Stimulated activated CD8-positive, alpha-beta memory T cell treated with anti-CD3 and anti-CD28 coated beads, Interleukin-7, amount 100 ng/mL, for 4 hours (primary cell): ENCODE data around the gene SANBR.
"Not testable (repeated sequence)": the region's sequence is repeated elsewhere in the genome, so short reads cannot be mapped to it uniquely, and the experiment has no call there.

Experiments
- DNase-seq, 2 donors: peaks; one replicate each; pipeline ENCODE4 v3.0.0-alpha.2; 2020; ENCODE audit warnings: low read depth in 2 of 2

Gene SANBR

GRCh38 chr2:61065714-61066709, at the start of gene SANBR:
TSS of gene SANBR (plus strand) at chr2:61065871. CDS start at chr2:61070351, 4,480 bp downstream.
- peak; percentile 59 to 83 for DNase-seq

- DNase-seq = no peak
Observed at GRCh38 chr2:61015976-61016375, 49.7 kb upstream of the SANBR start.

- no peak for DNase-seq
Observed at GRCh38 chr2:61016392-61017002, 49.2 kb upstream of the SANBR start.

- DNase-seq = peak; percentile 51 to 54
Observed at GRCh38 chr2:61017003-61017555, 48.6 kb upstream of the SANBR start.

GRCh38 chr2:61017556-61018317, 47.9 kb upstream of the SANBR start, which contains the start of the genes PEX13 and PUS10:
TSS of gene PEX13 (plus strand) at chr2:61017720. CDS start at chr2:61017760, 40 bp downstream.
TSS of gene PUS10 (minus strand) at chr2:61018255. CDS start at chr2:61011890, 6,365 bp downstream.
- DNase-seq = peak; percentile 35 to 50

GRCh38 chr2:61018318-61018755, 47.3 kb upstream of the SANBR start:
- DNase-seq = no peak

GRCh38 chr2:61018798-61019197, 46.9 kb upstream of the SANBR start:
- no peak for DNase-seq

GRCh38 chr2:61021228-61021660, 44.4 kb upstream of the SANBR start:
- no peak for DNase-seq

- DNase-seq = no peak
Observed at GRCh38 chr2:61023670-61024069, 42.0 kb upstream of the SANBR start.

GRCh38 chr2:61029533-61029932, 36.1 kb upstream of the SANBR start:
- no peak for DNase-seq

- not testable (repeated sequence) for DNase-seq
Observed at GRCh38 chr2:61034592-61034991, 31.1 kb upstream of the SANBR start.

- DNase-seq = not testable (repeated sequence)
Observed at GRCh38 chr2:61036643-61037042, 29.0 kb upstream of the SANBR start.

- DNase-seq = no peak
Observed at GRCh38 chr2:61042807-61043206, 22.9 kb upstream of the SANBR start.

GRCh38 chr2:61044636-61045035, 21.0 kb upstream of the SANBR start:
- no peak for DNase-seq

- no peak for DNase-seq
Observed at GRCh38 chr2:61045226-61045625, 20.4 kb upstream of the SANBR start.

GRCh38 chr2:61045999-61046398, 19.7 kb upstream of the SANBR start:
- no peak for DNase-seq

GRCh38 chr2:61055557-61055956, 10.1 kb upstream of the SANBR start:
- no peak for DNase-seq

- no peak for DNase-seq
Observed at GRCh38 chr2:61057562-61057961, 8.1 kb upstream of the SANBR start.

- DNase-seq = no peak
Observed at GRCh38 chr2:61059382-61059781, 6.3 kb upstream of the SANBR start.

- DNase-seq = no peak
Observed at GRCh38 chr2:61074100-61074499, 8.4 kb downstream of the SANBR start.

- no peak for DNase-seq
Observed at GRCh38 chr2:61085883-61086282, 20.2 kb downstream of the SANBR start.
